WTC11 (cell line): ENCODE data around the gene LPIN3. TPM values are rescaled to one million over a fixed set of nuclear protein-coding genes. Genes with fewer than 3 reads are reported as not detected.

ENCODE experiments used
- ATAC-seq: fragments of 200-7000 bp; cut with Tn5 transposase; 2 replicates; pipeline ENCODE4 v1.10.0; 2021; ENCODE audit warnings: mild to moderate bottlenecking, moderate library complexity
- CTCF ChIA-PET: fragments of 300-600 bp; sonication (Branson Sonifier 250); formaldehyde crosslinking; loops from one replicate; lab custom pipeline; 2021; ENCODE audit warnings: antibody characterized with exemption; lab: Charles Lee
- POLR2A ChIA-PET: fragments of 350-600 bp; sonication (Branson Sonifier 250); formaldehyde crosslinking; loops from one replicate; lab custom pipeline; 2021; ENCODE audit warnings: antibody characterized with exemption; lab: Charles Lee
- DNase-seq: peaks from one replicate; pipeline ENCODE4 v3.0.0; 2021; ENCODE audit warnings: low spot score
- H3K27ac Mint-ChIP-seq: 2 replicates; pipeline ENCODE4 v1.8.0; 2021; ENCODE audit warnings: mixed read lengths
- H3K27me3 Mint-ChIP-seq: 2 replicates; pipeline ENCODE4 v1.8.0; 2021; ENCODE audit warnings: low read depth, mild to moderate bottlenecking, moderate library complexity, mixed read lengths
- H3K36me3 Mint-ChIP-seq: 2 replicates; pipeline ENCODE4 v1.8.0; 2021; ENCODE audit warnings: mixed read lengths
- H3K4me1 Mint-ChIP-seq: 2 replicates; pipeline ENCODE4 v1.8.0; 2022; ENCODE audit warnings: mixed read lengths
- H3K4me3 Mint-ChIP-seq: 2 replicates; pipeline ENCODE4 v1.8.0; 2021; ENCODE audit warnings: mild to moderate bottlenecking, moderate library complexity, mixed read lengths
- H3K9me3 Mint-ChIP-seq: 2 replicates; pipeline ENCODE4 v1.8.0; 2021; ENCODE audit warnings: mixed read lengths
- FOXK1 ChIP-seq: sonication (generic); formaldehyde crosslinking; IDR thresholded peaks from 2 replicates; pipeline ENCODE4 v1.8.0; 2022; ENCODE audit warnings: mild to moderate bottlenecking, moderate library complexity, missing genetic modification reagents
- GABPB1 ChIP-seq: sonication (generic); formaldehyde crosslinking; IDR thresholded peaks from 2 replicates; pipeline ENCODE4 v1.8.1; 2023; ENCODE audit warnings: mild to moderate bottlenecking, missing genetic modification reagents
- GTF2I ChIP-seq: fragments of 250-450 bp; sonication (Bioruptor Pico); conservative IDR thresholded peaks from 2 replicates; pipeline ENCODE4 v1.4.0; 2021; ENCODE audit warnings: mild to moderate bottlenecking
- HMGA2 ChIP-seq: fragments of 250-450 bp; sonication (Bioruptor Pico); IDR thresholded peaks from 2 replicates; pipeline ENCODE4 v1.4.0; 2021; ENCODE audit warnings: mild to moderate bottlenecking, moderate library complexity
- PREB ChIP-seq: sonication (generic); formaldehyde crosslinking; IDR thresholded peaks from 2 replicates; pipeline ENCODE4 v1.8.1; 2022; ENCODE audit warnings: mild to moderate bottlenecking, missing genetic modification reagents, moderate library complexity, borderline replicate concordance
- PRRX2 ChIP-seq: fragments of 250-450 bp; sonication (Bioruptor Pico); IDR thresholded peaks from 2 replicates; pipeline ENCODE4 v1.8.0; 2021; ENCODE audit warnings: mild to moderate bottlenecking
- STAT6 ChIP-seq: sonication (generic); formaldehyde crosslinking; conservative IDR thresholded peaks from 2 replicates; pipeline ENCODE4 v1.8.1; 2023; ENCODE audit warnings: mild to moderate bottlenecking, low read depth, missing genetic modification reagents, moderate library complexity
- USF1 ChIP-seq: sonication (generic); formaldehyde crosslinking; IDR thresholded peaks from 2 replicates; pipeline ENCODE4 v1.8.0; 2022; ENCODE audit warnings: mild to moderate bottlenecking, missing genetic modification reagents
- ZNF671 ChIP-seq: fragments of 250-450 bp; sonication (Bioruptor Pico); IDR thresholded peaks from 2 replicates; pipeline ENCODE4 v1.8.0; 2021; ENCODE audit warnings: mild to moderate bottlenecking
- total RNA-seq: library from RNA; stranded (reverse); gene quantifications from 3 replicates; pipeline ENCODE4 v1.2.3, GENCODE V29; 2021
- TF ChIP-seq, protein P1 (sequence below): sonication (generic); formaldehyde crosslinking; IDR thresholded peaks from 2 replicates; pipeline ENCODE4 v1.8.0; 2023; ENCODE audit warnings: missing genetic modification reagents
- TF ChIP-seq, protein P2 (sequence below): fragments of 250-450 bp; sonication (Bioruptor Pico); IDR thresholded peaks from 2 replicates; pipeline ENCODE4 v1.9.0; 2021; ENCODE audit warnings: mild to moderate bottlenecking
- TF ChIP-seq, protein P3 (sequence below): sonication (generic); formaldehyde crosslinking; IDR thresholded peaks from 2 replicates; pipeline ENCODE4 v1.8.0; 2022; ENCODE audit warnings: missing genetic modification reagents
- TF ChIP-seq, protein P4 (sequence below): fragments of 250-450 bp; sonication (Bioruptor Pico); IDR thresholded peaks from 2 replicates; pipeline ENCODE4 v2.1.2; 2022; ENCODE audit warnings: mild to moderate bottlenecking, moderate library complexity

Gene LPIN3
- total RNA-seq, 1 experiment from 2014 or later = 7.9 TPM

DNA sequence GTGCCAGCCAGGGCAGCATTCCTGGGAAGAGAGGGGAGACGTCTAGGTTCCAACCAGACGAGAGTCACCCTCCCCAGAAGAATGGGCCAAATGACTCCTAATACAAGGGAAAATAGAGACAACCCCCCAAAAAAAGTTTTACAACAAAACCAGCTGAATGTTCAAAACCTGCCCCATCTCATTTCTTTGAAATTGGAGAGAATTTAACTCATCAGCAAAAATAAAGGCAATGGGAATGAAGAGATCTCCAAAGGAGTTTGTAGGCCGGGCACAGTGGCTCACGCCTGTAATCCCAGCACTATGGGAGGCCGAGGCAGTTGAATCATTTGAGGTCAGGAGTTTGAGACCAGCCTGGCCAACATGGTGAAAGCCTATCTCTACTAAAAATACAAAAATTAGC lies 35.7 kb downstream of the LPIN3 start:
- Mint-ChIP-seq H3K4me3 (no peak overlapping the region), H3K9me3 (peaks cover 17% of the 10 kb centered on the region), H3K36me3 (peaks cover 6% of the 10 kb centered on the region), H3K4me1 (peaks cover 9% of the 10 kb centered on the region; the same call in 1 of the 2 replicates)
- ChIA-PET CTCF (interaction anchor here (0.7 to 1.2 kb wide), 3 partner anchors 36 to 203 kb away, joined by 3 to 4 read pairs (median 3); partner anchors contain the start of gene LPIN3), POLR2A (no interaction called here)
- DNase-seq = no peak
- no peak for TF ChIP-seq HMGA2
- TF ChIP-seq, protein P1, sequence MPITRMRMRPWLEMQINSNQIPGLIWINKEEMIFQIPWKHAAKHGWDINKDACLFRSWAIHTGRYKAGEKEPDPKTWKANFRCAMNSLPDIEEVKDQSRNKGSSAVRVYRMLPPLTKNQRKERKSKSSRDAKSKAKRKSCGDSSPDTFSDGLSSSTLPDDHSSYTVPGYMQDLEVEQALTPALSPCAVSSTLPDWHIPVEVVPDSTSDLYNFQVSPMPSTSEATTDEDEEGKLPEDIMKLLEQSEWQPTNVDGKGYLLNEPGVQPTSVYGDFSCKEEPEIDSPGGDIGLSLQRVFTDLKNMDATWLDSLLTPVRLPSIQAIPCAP = no peak
- TF ChIP-seq GTF2I (CRISPR knock-in tag) = no peak
- TF ChIP-seq USF1 (CRISPR knock-in tag) = no peak
- no peak for TF ChIP-seq STAT6 (CRISPR knock-in tag)
- TF ChIP-seq PRRX2 = no peak
- TF ChIP-seq, protein P2, sequence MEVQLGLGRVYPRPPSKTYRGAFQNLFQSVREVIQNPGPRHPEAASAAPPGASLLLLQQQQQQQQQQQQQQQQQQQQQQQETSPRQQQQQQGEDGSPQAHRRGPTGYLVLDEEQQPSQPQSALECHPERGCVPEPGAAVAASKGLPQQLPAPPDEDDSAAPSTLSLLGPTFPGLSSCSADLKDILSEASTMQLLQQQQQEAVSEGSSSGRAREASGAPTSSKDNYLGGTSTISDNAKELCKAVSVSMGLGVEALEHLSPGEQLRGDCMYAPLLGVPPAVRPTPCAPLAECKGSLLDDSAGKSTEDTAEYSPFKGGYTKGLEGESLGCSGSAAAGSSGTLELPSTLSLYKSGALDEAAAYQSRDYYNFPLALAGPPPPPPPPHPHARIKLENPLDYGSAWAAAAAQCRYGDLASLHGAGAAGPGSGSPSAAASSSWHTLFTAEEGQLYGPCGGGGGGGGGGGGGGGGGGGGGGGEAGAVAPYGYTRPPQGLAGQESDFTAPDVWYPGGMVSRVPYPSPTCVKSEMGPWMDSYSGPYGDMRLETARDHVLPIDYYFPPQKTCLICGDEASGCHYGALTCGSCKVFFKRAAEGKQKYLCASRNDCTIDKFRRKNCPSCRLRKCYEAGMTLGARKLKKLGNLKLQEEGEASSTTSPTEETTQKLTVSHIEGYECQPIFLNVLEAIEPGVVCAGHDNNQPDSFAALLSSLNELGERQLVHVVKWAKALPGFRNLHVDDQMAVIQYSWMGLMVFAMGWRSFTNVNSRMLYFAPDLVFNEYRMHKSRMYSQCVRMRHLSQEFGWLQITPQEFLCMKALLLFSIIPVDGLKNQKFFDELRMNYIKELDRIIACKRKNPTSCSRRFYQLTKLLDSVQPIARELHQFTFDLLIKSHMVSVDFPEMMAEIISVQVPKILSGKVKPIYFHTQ (CRISPR knock-in tag) = no peak
- TF ChIP-seq ZNF671 (CRISPR knock-in tag) = no peak
- no peak for TF ChIP-seq FOXK1 (CRISPR knock-in tag)
- no peak for TF ChIP-seq GABPB1
- TF ChIP-seq, protein P3, sequence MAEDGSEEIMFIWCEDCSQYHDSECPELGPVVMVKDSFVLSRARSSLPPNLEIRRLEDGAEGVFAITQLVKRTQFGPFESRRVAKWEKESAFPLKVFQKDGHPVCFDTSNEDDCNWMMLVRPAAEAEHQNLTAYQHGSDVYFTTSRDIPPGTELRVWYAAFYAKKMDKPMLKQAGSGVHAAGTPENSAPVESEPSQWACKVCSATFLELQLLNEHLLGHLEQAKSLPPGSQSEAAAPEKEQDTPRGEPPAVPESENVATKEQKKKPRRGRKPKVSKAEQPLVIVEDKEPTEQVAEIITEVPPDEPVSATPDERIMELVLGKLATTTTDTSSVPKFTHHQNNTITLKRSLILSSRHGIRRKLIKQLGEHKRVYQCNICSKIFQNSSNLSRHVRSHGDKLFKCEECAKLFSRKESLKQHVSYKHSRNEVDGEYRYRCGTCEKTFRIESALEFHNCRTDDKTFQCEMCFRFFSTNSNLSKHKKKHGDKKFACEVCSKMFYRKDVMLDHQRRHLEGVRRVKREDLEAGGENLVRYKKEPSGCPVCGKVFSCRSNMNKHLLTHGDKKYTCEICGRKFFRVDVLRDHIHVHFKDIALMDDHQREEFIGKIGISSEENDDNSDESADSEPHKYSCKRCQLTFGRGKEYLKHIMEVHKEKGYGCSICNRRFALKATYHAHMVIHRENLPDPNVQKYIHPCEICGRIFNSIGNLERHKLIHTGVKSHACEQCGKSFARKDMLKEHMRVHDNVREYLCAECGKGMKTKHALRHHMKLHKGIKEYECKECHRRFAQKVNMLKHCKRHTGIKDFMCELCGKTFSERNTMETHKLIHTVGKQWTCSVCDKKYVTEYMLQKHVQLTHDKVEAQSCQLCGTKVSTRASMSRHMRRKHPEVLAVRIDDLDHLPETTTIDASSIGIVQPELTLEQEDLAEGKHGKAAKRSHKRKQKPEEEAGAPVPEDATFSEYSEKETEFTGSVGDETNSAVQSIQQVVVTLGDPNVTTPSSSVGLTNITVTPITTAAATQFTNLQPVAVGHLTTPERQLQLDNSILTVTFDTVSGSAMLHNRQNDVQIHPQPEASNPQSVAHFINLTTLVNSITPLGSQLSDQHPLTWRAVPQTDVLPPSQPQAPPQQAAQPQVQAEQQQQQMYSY = no peak
- TF ChIP-seq, protein P4, sequence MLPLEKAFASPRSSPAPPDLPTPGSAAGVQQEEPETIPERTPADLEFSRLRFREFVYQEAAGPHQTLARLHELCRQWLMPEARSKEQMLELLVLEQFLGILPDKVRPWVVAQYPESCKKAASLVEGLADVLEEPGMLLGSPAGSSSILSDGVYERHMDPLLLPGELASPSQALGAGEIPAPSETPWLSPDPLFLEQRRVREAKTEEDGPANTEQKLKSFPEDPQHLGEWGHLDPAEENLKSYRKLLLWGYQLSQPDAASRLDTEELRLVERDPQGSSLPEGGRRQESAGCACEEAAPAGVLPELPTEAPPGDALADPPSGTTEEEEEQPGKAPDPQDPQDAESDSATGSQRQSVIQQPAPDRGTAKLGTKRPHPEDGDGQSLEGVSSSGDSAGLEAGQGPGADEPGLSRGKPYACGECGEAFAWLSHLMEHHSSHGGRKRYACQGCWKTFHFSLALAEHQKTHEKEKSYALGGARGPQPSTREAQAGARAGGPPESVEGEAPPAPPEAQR (CRISPR knock-in tag) = no peak
- TF ChIP-seq PREB (CRISPR knock-in tag) = no peak
- TF ChIP-seq, all 79 proteins: peak for 0
- ATAC-seq = no peak
- Mint-ChIP-seq H3K27me3 (peaks cover 4% of the 10 kb centered on the region), H3K27ac (no peak overlapping the region)
